Glomerular endothelial cell (primary cell): ENCODE results near the gene SH3PXD2B. TPM values are rescaled to one million over a fixed set of nuclear protein-coding genes. Genes with fewer than 3 reads are reported as not detected.
"Not testable (repeated sequence)": the region's sequence is repeated elsewhere in the genome, so short reads cannot be mapped to it uniquely, and the experiment has no call there.

ENCODE experiments used
- DNase-seq: peaks from one replicate; pipeline ENCODE4 v3.0.0-alpha.2; 2011; ENCODE audit warnings: low read depth, low spot score; ENCODE audit errors: extremely low read depth
- total RNA-seq: library from RNA; depleted of rRNA; stranded (reverse); fragments of >200 nt; gene quantifications from 2 replicates; pipeline ENCODE4 v1.2.3, GENCODE V29; 2015

The SH3PXD2B gene
- total RNA-seq, 1 donor from 2014 or later = 44.9 TPM

DNA sequence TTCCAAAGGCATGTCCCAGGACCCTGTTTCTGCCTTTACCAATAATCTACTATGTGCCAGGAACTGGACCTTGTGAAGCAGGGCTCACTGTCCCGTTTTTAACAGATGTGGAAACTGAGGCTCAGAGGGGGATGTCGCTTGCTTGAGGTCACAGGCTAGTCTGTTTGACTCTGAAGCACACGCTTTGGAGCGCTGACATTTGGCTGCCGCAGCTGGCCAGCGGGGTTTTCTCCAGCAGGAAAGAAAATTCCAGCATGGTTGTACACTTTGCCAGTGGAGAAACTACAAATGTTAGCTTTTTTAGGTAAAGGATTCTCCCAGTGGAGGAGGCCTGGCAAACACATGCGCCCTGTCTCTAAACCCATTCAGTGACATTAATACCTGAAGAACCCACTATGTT is 50.5 kb downstream of the SH3PXD2B start:
- DNase-seq = no peak

DNA sequence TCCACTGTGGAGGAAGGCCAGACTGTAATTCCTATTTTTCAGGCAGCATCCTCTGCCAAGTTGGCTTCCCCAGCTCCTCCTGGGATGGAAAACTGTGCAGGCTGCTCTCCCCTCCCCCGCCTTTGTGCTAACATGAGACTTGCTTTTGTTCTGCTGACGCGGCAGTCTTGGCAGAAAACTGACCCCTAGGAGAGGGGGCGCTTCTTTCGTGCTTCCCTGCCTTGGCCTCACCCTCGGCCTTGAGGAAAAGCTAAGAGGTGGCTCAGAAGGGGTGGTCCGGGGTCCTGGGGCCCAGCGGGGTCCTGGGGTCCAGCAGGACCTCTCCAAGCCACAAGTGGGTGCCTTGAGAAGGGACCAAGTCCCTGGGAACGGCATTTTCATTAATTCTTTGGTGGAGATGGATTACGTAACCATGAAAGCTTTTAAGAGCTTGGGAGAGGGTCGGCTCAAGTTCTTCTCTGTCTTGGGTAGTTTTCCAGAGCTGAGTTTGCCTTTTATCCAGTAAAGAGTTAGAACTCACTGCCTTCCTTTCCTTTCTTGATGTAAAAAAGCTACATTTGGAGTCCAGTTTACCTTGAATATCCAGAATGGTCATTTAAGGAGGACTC is 51.0 kb downstream of the SH3PXD2B start:
- DNase-seq = no peak

DNA sequence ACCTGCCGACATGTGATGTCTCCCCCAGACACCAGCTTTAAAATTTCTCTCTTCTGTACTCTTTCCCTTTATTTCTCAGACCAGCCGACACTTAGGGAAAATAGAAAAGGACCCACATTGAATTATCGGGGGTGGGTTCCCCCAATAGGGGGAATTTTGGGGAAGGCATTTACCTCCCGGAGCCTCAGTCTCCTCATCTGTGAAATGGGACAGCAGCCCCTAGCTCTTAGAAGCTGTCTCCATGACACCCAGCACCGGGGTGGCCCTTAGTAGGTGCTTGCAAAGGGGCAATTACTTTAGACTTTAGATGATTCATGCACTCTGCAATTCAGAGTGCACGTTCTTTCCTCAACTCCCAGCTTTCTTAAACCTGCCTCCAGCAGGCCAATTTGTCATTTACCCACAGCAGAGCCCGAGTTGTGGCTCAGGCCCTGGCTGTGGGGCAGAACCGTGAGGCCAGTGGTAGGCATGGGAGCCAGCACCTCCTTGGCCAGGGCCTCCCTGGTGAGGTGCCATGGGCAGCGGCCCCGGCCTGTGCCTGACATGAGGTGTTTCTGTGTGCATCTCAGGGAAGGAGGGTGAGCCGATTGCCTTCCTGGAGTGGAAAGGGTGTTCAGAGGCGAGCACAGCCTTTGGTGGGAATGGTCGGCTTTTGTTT is 51.7 kb downstream of the SH3PXD2B start:
- DNase-seq = no peak

DNA sequence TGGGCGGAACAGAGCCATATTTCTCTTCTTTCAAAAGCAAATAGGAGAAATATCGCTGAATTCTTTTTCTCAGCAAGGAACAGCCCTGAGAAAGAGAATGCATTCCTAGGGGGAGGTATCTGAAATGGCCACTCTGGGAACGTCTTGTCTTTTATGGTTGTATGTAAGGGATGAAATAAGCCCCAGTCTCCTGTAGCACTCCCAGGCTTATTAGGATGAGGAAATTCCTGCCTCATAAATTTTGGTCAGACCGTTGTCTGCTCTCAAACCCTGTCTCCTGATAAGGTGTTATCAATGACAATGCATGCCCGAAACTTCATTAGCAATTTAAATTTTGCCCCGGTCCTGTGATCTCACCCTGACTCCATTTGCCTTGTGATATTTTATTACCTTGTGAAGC is 52.3 kb downstream of the SH3PXD2B start:
- not testable (repeated sequence) for DNase-seq

DNA sequence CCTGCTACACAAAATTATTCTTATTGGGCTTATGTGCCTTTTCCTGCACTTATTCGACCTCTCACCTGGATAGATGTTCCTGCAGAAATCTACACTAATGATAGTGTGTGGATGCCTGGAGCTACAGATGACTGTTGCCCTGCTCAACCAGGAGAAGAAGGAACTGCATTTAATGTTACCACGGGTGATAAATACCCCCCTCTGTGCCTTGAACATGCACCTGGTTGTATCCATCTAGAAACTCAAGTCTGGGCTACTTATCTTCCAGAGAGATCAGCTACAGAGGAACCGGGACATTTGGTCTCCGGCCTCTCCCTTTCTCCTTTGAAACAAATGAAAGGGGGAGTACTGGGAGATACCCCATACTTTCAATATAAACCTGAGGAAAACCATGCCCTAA is 54.5 kb downstream of the SH3PXD2B start:
- no peak for DNase-seq

DNA sequence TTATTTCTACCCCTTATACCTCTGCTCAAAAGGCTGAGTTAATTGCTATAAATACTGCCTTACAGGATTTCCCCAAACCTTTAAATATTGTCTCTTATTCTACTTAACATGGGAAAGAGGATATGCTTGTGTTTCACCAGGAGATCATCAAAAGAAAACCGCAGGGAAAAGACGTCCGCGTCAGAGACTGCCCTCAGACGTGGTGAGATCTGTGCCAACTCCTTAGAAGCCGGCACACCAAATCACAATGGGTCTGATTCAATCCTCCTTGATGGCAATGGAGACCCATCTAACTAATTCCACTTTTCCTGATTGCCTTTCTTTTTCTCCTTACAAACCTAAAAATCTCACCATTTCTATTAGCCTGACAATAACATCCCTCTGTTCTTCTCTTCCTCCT is 55.0 kb downstream of the SH3PXD2B start:
- no peak for DNase-seq

DNA sequence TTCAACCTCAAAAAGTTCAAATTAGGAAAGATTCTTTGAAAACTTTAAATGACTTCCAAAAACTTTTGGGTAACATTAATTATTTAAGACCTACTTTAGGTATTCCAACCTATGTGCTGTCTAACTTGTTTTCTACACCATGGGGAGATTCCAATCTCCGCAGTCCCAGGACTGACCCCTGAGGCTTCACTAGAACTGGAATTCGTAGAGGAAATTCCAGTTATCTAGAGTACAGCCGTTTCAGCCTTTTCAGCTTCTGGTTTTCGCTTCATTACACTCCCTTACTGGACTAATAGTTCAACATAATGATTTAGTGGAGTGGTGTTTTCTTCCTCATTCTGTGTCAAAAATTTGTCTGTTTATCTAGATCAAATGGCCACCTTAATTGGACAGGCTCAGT is 55.7 kb downstream of the SH3PXD2B start:
- not testable (repeated sequence) for DNase-seq

DNA sequence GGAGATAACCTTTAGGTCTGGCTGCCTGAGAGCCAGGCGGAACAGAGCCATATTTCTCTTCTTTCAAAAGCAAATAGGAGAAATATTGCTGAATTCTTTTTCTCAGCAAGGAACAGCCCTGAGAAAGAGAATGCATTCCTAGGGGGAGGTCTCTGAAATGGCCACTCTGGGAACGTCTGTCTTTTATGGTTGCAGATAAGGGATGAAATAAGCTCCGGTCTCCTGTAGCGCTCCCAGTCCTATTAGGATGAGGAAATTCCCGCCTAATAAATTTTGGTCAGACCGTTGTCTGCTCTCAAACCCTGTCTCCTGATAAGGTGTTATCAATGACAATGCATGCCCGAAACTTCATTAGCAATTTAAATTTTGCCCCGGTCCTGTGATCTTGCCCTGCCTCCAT is 57.3 kb downstream of the SH3PXD2B start:
- not testable (repeated sequence) for DNase-seq

DNA sequence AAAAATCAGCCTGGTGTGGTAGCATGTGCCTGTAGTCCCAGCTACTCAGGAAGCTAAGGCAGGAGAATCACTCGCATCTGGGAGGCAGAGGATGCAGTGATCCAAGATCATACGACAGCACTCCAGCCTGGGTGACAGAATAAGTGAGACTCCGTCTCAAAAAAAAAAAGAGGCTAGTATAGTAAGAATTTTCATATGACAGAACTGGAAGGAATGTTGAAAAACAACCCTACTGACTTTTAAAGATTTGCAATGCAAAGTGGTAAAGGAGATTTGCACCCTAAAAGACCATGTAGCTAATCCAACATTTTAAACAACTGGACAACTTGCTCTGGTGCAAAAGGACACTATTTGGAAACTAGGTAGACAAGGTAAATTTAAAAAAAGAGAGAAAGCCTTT is 58.1 kb downstream of the SH3PXD2B start:
- DNase-seq = no peak

DNA sequence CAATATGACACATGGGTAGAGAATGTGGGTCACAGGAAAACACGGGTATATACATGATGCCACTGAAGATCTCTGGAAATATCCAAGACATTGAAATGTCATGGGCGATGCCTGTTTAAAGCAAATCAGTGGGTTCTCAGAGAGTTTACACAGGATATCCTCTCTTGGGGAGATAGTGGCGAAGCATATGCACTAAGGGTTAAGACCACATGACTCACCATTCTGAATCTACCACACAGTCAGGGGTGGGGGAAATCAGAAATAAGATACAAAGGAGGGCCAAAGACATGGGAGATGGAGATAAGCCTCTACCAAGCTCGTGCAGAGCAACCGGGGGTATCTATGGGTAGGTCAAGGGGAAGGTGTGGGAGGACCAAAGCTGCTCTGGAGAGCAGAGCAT is 58.8 kb downstream of the SH3PXD2B start:
- no peak for DNase-seq

DNA sequence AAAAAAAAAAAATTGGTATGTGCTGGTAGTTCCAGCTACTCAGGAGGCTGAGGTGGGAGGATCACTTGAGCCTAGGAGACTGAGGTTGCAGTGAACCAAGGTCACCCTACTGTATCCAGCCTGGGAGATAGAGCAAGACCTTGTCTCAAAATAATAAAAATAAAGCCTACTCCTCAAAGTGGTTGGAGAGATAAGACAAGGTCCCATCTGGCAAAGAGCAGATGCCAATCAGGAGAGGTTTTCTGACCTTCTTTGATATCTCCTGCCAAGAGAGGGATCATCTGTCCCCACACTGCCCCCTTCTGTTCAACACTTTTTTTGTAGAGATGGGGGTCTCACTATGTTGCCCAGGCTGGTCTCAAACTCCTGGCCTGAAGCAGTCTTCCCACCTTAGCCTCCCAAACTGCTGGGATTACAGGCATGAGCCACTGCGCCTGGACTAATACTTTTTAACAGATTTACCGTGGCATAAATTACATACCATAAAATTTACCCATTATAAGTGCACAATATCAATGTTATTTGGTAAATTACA is 64.7 kb downstream of the SH3PXD2B start:
- DNase-seq = no peak

DNA sequence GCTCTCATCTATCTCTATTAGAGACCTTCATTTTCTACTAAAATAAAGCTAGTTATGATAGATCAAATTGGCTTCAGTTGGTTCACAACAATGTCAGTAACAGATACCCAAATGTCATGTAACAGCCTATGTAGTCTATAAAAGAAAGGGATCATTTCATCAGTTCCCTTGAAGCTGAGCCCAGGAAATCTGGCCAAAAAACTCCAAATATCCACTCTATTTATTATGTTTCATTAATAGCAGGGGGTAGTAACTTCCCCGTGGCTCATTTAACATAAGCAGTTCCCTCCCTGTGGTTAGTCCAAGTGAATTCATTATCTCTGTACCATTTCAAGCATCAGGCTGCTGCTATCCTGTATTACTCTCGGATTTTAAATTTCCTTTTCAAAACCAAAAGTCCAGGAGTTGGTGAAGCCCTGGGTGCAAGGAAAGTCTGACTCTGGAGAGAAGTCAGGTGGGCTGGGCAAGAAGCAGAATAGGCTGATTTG is 66.0 kb downstream of the SH3PXD2B start:
- DNase-seq = no peak

DNA sequence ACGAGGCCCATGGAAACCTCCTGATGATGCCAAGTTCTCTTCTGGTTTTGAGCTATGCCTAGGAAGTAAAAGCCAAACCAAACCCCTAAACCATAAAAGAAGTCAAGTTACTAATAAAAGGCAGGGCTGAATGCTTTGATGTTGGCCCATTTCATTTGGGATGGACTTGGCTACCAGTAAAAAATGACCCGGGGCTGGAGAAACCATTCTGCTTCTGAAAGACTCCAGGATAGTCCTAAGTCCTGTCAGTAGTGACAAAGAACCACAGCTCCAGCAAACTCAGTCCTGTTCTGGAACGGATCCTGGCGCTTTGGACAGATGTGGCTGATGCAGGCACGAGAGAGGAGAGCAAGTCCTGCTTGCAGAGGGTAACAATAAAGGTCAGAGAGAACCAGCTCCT is 68.6 kb downstream of the SH3PXD2B start:
- no peak for DNase-seq

DNA sequence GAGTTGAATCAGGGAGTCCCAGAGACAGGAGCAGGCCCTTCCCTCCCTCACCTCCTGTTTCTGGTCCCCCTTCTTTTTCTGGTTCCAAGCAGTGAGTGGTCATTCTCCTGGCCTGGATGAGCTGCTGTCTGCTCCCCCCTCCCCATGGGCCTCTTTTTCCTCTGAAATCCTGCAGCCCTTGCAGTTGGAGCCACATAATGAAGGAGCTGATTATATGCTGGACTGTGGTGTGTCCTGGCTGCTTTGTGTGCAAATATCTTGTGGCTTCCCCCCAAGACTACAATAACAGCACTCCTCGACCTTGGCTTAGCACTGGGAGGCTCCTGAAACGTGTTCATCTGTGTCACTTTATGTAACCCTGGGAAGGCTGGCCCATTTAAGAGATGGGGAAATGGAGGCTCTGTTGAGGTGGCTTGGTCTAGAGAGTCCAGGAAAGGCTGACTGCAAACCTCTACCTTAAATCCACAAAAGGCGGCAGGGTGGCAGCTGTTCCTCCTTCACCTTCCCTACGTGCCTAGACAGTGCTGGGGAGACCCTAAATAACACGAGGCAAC is 69.2 kb downstream of the SH3PXD2B start:
- no peak for DNase-seq

DNA sequence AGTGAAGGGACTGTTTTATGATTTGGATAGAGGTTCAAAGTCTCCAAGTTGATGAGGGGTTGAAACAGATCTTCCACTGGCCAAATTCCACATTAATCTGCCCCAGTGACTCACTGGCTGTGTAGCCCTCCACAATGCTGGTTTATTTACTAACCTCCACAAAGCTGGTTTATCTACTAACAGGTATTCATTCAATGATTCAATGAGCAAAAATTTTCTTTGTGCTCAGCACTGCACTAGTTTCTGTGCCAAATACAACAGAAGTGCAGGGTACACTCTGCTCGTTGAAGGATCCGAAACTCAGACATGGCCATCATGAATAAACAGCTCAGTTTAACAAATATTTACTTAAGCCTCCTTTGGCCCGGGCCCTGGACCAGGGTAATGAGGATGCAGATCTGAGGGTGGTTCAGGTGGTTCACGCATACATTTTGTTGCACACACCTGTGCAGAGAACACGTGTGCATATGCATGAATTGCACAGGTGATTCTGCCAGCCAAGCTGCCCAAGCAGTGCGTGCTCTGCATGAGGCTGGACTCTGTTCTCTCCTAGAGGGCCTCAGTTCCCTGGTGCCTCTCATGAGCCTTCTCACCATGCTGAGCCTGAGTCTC is 71.0 kb downstream of the SH3PXD2B start:
- no peak for DNase-seq

DNA sequence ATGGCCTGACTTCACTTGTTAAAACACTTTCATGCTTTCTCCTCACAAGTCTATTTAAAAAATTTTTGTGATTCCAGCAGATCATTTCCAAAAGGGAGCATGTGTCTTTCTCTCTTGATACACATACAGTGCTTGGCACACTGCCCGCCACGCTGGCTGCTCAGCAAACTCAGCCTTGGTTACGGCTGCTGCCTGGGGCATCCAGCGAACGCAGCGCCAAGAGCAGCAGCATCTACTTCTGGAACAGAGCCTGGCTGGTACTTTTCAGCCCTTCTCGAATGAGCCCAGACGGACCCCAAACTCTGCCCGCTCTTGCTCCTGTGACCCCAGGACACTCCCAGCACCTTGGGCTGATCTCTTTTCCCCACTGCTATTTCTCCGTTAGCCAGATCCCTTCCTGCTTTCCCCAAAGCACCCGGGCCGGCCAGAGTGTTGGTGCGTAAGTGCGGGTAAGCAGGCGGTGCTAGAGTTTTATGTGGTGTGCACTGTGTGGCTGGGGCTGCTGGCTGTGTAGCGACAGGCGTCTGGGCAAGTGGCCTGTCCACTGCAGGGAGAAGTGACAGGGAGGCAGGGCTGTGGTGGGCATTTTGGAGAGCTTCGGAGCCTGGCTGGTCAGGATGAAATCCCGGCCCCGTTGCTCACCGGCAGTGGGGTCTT is 73.2 kb downstream of the SH3PXD2B start:
- no peak for DNase-seq

DNA sequence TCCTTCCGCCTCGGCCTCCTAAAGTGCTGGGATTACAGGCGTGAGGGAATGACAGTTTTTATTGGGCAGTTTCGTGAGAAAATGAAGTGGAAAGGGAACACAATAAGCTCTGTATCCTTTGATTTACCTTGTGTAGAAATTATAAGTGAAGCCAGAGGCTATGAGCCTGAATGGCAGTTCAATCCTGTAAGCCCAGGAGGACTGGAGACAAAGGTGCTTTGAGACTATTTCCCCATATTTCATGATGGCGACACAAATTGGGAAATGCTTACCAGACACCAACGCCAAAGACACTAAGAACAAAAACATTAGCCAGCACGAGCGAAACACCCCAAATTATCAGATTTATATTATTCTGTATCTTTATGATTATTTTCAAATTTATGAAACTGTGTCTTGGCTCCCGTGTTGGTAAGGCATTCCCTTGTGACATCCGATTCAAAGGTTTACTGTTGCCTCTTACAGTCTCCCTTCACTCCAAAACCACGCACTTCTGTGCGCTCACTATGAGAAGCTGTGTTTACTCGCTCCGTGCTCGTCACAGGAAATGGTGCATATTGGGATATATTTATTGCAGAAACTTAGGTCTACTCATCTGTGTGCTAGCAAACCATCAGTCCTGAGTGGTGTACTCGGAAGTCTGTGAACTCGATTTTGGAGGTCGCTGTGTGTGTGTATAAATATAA is 73.9 kb downstream of the SH3PXD2B start:
- DNase-seq = no peak

DNA sequence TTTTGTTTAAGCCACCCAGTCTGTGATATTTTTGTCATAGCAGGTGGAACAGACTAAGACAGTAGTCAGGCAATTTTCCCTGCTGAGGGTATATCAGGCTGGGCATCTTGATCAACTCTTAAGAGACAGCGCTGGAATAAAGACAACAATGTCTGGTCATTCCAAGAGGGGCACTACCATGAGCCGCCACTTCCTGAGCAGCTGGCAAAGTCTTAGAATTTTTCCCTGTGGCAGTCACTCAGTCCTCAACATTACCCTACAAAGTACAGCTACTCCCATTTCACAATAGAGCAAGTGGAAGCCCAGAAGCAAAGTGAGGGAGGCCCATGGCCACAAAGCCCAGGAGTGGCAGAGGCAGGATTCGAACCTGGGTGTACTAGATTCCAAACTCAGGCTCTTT is 74.8 kb downstream of the SH3PXD2B start:
- no peak for DNase-seq

DNA sequence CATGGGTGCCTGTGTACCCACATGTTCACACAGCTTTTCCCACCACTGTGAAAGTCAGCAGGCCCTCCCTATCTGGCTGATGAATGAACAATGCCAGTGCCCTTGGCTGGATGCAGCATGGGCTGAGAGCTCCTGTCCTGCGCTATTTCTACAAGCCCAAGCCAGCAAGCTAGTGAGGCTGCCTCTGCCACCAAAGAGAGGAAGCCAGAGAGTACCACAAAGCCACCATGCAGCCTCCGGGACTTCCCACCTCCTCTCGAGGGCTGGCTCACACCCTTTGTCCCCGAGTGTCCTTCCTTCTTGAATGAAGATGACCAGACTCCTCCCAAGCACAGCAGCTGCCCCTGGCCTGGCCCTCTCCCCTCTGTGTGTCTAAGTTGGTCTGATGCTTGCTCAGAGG is 76.5 kb downstream of the SH3PXD2B start:
- DNase-seq = no peak

DNA sequence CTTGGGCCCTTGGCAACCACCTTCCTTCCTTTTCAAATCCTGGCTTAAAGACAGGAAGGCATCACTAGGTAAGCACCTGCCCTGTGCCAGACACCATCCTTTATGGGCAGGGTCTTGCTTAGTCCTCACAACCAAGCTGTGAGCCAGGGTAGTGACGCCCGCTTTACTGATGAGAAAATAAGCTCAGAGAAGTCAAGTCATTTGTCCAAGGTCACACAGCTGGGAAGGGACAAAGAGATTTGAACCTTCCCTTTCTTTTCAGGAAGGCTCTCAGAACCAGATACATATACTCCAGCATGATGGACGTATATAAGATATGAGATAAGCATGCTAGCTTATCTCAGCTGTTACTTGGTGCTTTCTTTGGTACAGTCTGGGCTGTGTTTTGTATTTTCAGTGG is 76.9 kb downstream of the SH3PXD2B start:
- DNase-seq = no peak

DNA sequence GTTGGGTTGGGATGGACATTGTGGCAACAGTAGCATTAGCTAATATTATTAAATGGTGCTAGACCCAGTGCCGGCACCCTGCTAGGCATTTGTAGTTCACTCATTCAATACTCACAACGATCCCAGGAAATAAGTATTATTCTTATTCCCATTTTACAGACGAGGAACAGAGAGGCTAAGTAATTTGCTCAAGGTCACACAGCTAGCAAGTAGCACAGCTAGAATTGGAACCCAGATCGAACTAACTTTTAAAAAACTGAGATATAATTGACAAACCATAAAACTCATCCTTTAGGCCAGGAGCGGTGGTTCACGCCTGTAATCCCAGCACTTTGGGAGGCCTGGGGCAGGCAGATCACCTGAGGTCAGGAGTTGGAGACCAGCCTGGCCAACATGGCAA is 79.5 kb downstream of the SH3PXD2B start:
- DNase-seq = no peak
